ENCODE measurements around the gene CCDC197. TPM values are rescaled to one million over a fixed set of nuclear protein-coding genes. Genes with fewer than 3 reads are reported as not detected.

The CCDC197 gene
- total and polyA plus RNA-seq, 9 donors = not detected

DNA sequence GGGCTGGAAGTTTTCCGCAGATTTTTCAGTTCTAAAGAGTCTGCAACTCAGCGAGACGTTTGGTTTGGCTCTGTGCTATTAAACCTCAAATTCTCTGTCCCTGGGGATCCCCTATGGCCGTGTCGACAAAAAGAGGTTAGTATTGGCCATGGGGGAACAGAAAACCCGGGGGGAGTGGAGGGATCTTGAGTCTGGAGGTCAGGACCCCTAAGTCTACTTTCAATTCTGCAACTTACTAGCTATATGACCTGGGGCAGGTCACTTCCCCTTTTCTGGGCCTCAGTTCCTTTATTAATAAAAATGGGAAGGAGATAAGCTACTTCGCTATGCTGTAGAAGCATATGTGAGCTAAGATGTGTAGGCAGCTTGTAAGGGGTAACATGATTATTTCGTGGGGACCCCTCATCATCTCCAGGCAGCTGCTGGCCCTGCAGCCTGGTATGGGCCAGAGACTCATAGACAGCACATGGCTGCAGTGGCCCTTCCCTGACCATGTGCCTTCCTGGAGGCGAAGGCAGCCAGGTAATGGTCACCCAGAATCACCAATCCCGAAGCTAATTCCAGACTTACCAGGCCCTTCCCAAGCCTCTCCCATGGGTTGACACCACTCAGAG is 29.4 kb upstream of the CCDC197 start:
- intact Hi-C loops (cut with DNase I) = no loop called here
- H3K9me3 ChIP-seq = no peaks in the 10 kb centered on the region
- H3K4me1 ChIP-seq (ENCODE audit: insufficient read depth) = no peaks in the 10 kb centered on the region
- no peak for DNase-seq
- TF ChIP-seq, protein P1, sequence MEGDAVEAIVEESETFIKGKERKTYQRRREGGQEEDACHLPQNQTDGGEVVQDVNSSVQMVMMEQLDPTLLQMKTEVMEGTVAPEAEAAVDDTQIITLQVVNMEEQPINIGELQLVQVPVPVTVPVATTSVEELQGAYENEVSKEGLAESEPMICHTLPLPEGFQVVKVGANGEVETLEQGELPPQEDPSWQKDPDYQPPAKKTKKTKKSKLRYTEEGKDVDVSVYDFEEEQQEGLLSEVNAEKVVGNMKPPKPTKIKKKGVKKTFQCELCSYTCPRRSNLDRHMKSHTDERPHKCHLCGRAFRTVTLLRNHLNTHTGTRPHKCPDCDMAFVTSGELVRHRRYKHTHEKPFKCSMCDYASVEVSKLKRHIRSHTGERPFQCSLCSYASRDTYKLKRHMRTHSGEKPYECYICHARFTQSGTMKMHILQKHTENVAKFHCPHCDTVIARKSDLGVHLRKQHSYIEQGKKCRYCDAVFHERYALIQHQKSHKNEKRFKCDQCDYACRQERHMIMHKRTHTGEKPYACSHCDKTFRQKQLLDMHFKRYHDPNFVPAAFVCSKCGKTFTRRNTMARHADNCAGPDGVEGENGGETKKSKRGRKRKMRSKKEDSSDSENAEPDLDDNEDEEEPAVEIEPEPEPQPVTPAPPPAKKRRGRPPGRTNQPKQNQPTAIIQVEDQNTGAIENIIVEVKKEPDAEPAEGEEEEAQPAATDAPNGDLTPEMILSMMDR (IDR thresholded peaks at IDR 0.05) = no peak
- TF ChIP-seq POLR2A (IDR thresholded peaks at IDR 0.05) = no peak
- no peak for TF ChIP-seq EP300 (IDR thresholded peaks at IDR 0.05)
- no peaks in the 10 kb centered on the region for H3K27me3 ChIP-seq
- no peaks in the 10 kb centered on the region for H3K36me3 ChIP-seq
- 73 to 80% (median 74%) methylated on average over 10 of the region's 10 CpGs for WGBS, 3 donors
- H3K27ac ChIP-seq = no peak overlapping the region
- no peak overlapping the region for H3K4me3 ChIP-seq

DNA sequence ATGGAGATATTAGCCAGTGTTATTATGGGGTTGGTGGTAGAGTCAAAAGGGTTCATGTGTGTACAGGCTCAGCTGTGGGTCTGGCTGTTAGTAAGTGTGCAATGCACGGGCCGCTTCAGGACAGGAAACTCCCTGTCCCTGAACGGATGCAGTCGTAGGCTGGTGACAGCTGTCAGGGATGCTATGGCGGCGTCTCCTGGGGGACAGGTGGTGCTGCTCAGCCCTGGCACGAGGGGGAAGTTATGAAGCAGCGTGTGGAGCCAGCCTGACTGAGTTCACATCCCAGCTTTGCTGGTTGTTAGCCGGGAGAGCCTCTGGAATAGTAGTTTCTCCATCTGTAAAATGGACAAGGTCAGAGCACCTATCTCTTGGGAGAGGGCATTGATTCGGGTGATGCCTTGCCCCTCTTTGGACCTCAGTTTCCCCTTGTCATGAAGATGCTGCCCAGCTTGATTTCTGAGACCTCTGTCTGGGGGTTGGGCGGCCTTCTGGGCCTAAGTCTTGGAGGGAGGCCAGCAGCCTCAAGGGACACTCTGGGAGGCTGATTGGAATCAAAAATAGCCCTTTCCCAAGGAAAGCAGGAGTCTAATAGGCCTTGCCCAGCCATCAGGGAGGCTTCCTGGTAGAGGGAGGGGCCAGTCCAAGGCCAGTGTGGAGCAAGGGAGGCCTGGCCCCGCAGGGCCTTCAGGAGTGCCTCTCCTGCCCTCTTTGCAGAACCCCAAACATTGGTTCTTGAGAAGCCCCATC is 27.8 kb upstream of the CCDC197 start:
- 66 to 82% (median 75%) methylated on average over 12 of the region's 12 CpGs for WGBS, 3 donors
- H3K4me1 ChIP-seq (ENCODE audit: insufficient read depth) = no peaks in the 10 kb centered on the region

DNA sequence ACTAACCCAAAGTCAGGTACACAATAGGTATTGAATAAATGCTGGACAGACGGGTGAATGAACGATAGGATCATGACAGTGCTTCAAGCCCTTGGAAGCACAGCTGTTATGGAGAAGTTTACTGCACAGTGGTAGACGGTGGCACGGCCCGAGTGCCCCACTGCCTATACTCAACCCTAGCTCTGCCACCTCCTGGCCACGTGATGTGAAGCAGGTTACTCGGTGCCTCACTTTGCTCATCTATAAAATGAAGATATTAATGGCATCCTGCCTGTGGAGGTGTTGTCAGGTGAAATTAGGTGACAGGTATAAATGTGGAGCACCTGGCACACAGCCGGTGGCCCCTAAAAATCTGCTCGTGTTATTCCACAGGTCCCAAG is 26.5 kb upstream of the CCDC197 start:
- WGBS, 3 donors = 63 to 78% (median 65%) methylated on average over 9 of the region's 9 CpGs
- Histone ChIP-seq H3K4me1 (ENCODE audit: insufficient read depth) (no peaks in the 10 kb centered on the region), H3K9me3 (no peaks in the 10 kb centered on the region), H3K36me3 (no peaks in the 10 kb centered on the region), H3K27ac (no peak overlapping the region), H3K4me3 (no peak overlapping the region), H3K27me3 (no peaks in the 10 kb centered on the region)
- DNase-seq = no peak
- TF ChIP-seq EP300 (IDR thresholded peaks at IDR 0.05) (no peak), POLR2A (IDR thresholded peaks at IDR 0.05) (no peak)
- TF ChIP-seq, protein P1 (IDR thresholded peaks at IDR 0.05) = no peak
- intact Hi-C loops (cut with DNase I) = no loop called here

More for the DNA sequence above, 27.8 kb upstream of the CCDC197 start:
- H3K9me3 ChIP-seq = no peaks in the 10 kb centered on the region
- H3K27me3 ChIP-seq = no peaks in the 10 kb centered on the region
- no peak for TF ChIP-seq EP300 (IDR thresholded peaks at IDR 0.05)
- TF ChIP-seq, protein P1 (IDR thresholded peaks at IDR 0.05) = no peak
- TF ChIP-seq POLR2A (IDR thresholded peaks at IDR 0.05) = no peak
- H3K36me3 ChIP-seq = no peaks in the 10 kb centered on the region
- no peak for DNase-seq
- intact Hi-C loops (cut with DNase I) = no loop called here
- H3K4me3 ChIP-seq = no peak overlapping the region
- H3K27ac ChIP-seq = no peak overlapping the region

DNA sequence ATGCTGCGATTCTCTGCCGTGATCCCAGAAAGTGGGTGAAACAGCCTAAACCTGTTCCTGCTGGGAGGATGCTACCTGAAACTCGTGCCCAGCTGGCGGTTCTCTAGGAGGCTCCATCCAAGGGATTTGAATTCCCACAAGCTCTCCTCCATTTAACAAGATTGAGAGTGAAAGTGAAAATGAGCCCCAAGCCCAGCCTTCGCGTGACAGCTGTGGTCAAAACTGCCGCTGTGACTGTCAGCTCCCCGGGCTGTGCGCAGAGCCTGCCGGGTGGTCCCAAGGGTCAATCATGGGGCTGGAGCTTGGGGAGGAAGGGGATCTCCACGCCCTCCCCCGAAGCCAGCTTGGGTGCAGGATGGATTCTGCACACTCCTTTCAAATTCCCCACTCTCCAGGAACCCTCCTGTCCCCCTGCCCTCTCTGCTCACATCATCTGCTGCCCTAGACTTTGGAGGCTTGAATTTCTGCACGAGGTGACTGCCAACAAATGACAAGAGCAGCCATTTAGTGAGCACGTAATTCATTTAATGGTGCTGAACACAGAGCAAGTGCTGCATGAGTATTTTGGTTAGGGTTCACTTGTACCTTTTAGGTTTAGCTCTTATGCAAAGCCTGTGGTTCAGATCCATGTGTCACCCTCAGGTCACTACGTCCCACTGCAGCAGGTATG is 26.0 kb upstream of the CCDC197 start:
- intact Hi-C loops (cut with DNase I) = no loop called here

More for the DNA sequence above, 26.0 kb upstream of the CCDC197 start:
- H3K4me1 ChIP-seq (ENCODE audit: insufficient read depth) = no peaks in the 10 kb centered on the region
- WGBS, 3 donors = 55 to 59% (median 58%) methylated on average over 15 of the region's 15 CpGs
- H3K36me3 ChIP-seq = no peaks in the 10 kb centered on the region
- DNase-seq = no peak
- no peak overlapping the region for H3K27ac ChIP-seq
- H3K27me3 ChIP-seq = no peaks in the 10 kb centered on the region
- TF ChIP-seq, protein P1 (IDR thresholded peaks at IDR 0.05) = no peak
- H3K4me3 ChIP-seq = no peak overlapping the region
- no peaks in the 10 kb centered on the region for H3K9me3 ChIP-seq

Data from ovary (tissue), 9 donors.